HG02884 (cell line): Measurements from ENCODE around the gene CC2D1A.

Experiments used
- ATAC-seq: cut with Tn5 transposase; IDR thresholded peaks from one replicate; pipeline ENCODE4 v1.9.1; 2021; ENCODE audit warnings: mild to moderate bottlenecking, moderate library complexity; ENCODE audit not compliant: unreplicated experiment

The CC2D1A gene

DNA sequence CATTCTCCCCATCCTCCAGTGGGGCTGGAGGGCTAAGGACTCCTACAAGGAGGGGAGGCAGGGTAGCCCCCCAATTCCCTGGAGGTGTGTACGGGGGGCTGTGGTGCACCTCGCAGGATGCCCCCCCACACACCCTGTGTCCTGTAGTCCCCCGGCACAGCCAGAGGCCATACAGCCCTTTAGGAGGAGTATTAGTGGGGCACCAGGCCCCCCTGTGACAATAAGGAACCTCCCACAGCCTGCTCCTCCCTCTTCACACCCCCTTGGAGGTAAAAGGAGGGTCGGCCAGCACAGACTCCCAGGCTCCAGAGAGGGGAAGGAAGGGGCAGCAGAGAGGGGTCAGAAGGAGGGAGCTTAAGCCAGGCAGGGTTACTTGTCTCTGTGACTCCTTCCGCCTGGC lies 29.2 kb upstream of the CC2D1A start, which contains the start of gene NANOS3:
TSS of gene NANOS3 (plus strand) at position 301 of the 400 bp plus-strand sequence. CDS start 115 bp downstream, outside the sequence.
- no peak for ATAC-seq

DNA sequence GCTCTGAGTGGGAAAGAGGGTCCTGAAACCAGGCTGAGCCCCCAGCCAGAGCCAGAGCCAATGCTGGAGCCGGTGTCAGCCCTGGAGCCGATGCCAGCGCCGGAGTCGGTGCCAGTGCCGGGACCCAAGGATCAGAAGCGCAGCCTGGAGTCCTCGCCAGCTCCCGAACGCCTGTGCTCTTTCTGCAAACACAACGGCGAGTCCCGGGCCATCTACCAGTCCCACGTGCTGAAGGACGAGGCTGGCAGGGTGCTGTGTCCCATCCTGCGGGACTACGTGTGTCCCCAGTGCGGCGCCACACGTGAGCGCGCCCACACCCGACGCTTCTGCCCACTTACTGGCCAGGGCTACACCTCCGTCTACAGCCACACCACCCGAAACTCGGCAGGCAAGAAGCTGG lies 28.7 kb upstream of the CC2D1A start:
- ATAC-seq: no peak

- peak; percentile 66 for ATAC-seq
Observed at GRCh38 chr19:13880059-13881043, 25.6 kb upstream of the CC2D1A start.

DNA sequence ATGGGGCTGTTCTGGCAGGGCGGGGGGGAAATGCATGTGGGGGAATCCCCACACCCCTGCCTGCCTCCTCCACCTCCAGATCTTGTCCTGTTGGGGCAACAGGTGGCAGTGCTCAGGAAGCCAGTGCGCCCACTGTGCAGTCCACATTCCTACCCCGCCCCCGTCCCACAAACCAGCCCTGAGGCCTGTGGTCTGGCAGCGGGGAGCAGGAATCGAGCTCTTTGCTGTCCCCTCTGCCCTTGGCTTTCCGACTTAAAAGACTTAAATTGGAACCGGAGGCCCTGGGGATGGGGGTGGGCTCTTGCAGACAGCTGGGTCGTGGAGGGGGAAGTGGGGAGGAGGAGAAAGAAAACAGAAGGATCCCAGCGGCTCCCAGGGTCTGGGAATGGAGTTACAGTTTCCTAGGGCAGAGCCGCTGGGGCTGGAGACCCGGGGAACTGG lies 24.7 kb upstream of the CC2D1A start:
- no peak for ATAC-seq

GRCh38 chr19:13881692-13882418 lies 24.1 kb upstream of the CC2D1A start:
- no peak for ATAC-seq

- no peak for ATAC-seq
Observed at GRCh38 chr19:13882419-13882795, 23.6 kb upstream of the CC2D1A start.

GRCh38 chr19:13882836-13883235 lies 23.2 kb upstream of the CC2D1A start:
- no peak for ATAC-seq

DNA sequence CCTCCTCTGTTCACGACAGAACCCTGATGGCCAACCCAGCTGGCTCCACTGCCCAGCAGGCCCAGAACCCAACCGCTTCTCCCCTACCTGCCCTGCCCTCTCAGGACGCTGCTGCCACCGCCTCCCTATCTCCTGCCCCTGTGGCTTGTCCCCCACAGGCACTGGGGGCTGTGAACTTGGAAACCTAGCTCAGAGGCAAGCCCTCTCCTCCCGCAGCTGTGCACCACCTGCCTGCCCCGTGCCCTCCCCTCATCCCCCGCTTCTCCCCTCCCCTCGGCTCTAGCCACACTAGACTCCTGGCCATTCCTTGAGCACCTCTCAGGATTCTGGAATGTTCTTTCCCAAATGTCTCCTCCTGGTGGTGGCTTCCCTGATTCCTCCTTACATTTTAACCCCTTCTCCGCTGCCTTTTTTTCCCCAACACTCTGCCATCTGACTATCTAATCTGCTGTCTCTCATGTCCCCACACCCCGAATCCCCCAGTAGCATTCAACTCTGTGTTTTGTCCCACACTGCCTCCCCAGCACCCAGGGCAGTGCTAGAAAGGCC lies 22.4 kb upstream of the CC2D1A start:
- ATAC-seq: no peak

DNA sequence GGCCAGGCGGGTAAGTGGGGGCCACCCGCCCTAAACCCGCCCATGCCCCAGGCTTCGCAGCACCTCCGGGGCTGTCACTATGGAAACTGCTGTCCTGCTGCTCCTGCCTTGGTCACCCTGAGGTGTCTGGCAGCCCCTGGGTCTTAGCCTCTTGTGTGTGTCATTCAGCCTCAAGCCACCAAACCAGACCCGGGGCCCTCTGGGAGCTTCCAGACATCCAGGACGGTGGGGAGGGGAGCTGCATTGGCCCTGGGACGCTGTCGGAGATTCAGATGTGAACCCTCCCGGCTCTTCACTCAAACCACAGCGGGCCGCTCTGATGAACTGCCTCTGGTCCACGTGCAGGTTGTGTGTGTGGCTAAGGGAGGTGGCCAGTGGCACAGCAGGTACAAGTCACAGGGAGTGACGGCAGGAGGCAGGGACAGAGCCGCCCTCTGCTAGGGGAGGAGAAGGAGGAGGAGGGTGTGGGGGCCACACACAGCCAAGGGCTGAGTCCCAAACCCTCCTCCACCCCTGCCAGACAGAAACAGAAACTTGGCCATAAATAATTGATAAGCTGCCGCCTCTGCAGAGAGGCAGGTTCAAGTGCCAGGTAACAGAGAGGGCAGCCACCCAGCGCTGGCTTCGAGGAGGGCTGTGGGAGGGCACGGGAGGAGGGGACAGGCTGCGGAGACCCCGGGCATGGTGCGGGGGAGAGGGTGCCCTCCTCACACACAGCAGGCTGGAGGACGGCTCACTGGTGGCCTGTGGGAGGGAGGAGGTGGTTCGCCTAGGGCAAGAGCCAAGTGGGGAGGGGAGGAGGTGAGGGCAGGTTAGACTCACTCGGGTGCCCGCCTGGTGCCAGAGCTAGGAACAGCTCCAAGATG lies 21.0 kb upstream of the CC2D1A start:
- no peak for ATAC-seq

DNA sequence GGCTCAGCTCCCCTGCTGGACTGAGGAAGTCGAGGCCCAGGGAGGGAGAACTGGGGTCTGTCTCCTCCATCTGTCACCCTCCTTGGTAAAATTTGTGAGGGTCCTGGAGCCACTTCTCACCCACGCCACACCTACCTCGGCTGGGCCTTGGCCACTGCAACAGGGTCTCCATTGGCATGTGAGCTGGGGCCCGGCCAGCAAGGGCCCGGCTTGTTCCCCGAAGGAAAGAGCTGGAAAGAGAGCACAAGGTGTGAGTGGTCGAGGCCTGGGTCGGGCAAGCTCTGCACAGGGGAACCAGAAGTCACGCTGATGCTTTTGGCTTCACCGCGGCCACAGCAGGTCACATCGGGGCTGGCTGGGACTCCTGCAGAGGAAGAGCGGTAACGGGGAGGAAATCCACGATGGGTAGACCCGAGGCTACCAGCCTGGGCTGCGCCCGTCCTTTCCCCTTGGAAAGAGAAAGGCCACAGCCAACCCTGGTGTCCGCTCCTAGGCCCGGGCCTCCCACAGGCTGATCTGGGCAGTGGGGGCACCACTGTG lies 20.1 kb upstream of the CC2D1A start:
- no peak for ATAC-seq

DNA sequence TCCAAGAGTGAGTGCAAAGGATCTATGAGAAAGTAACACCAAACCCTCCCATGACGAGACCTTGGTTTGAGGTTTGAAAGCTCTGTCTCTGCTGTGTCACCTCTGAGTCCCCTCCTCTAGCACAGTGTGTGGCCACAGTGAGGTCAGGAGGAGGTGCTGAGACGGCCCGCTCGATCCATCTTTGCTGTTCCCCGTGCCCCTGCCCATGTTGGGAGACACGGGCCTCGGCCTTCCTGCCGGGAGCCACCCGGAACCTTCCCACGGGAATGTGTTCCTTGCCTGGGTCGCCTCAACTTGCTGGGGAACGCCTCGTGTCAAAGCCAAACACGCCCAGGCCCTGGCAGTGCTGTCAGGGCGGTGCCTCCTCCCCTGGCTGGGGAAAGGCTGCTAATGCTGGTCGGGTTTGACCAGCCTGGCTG lies 19.0 kb upstream of the CC2D1A start:
- ATAC-seq: no peak

GRCh38 chr19:13887517-13887916 lies 18.5 kb upstream of the CC2D1A start:
- no peak for ATAC-seq

GRCh38 chr19:13888281-13888680 lies 17.7 kb upstream of the CC2D1A start:
- no peak for ATAC-seq

DNA sequence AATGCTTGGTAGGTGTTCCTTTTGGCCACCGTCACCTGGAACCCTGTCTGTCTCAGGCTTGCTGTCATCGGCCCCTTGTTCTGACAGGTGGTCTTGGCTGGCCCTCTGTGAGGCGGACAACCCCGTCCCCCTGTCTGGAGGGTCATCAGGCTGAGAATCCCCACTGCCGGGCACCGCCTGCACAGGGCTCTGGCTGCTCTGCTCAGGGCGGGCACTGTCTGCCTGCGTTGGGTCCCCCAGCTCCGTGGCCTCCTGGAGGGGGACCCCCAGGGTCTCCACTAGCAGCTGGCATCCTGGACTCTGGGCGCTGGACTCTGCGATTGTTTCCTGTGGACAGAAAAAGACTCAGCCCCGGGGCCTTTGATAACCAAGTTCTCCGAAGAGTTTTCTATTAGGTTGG lies 15.9 kb upstream of the CC2D1A start:
- no peak for ATAC-seq

DNA sequence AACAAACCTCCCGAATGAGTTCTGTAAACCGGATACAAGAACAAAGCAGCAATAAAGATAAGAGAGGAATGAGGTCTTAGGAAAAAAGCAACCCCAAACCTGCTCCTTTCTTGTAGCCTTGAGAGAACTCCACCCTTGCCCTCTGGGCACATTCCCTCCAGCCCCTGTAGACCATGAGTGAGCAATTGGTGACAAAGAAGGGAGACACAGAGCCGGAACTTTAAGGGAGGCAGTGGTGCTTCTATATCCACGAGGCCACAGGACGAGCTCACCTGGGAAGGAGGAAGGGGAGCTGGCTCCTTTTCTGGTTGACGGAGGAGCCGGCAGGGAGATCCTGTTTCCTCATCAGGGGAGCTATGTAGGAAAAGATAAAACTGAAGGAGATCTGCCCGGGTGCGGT lies 13.1 kb upstream of the CC2D1A start:
- ATAC-seq: no peak

- no peak for ATAC-seq
Observed at GRCh38 chr19:13894552-13894951, 11.4 kb upstream of the CC2D1A start.

GRCh38 chr19:13896227-13896626 lies 9.8 kb upstream of the CC2D1A start:
- no peak for ATAC-seq

GRCh38 chr19:13899393-13899792 lies 6.6 kb upstream of the CC2D1A start:
- ATAC-seq: no peak

DNA sequence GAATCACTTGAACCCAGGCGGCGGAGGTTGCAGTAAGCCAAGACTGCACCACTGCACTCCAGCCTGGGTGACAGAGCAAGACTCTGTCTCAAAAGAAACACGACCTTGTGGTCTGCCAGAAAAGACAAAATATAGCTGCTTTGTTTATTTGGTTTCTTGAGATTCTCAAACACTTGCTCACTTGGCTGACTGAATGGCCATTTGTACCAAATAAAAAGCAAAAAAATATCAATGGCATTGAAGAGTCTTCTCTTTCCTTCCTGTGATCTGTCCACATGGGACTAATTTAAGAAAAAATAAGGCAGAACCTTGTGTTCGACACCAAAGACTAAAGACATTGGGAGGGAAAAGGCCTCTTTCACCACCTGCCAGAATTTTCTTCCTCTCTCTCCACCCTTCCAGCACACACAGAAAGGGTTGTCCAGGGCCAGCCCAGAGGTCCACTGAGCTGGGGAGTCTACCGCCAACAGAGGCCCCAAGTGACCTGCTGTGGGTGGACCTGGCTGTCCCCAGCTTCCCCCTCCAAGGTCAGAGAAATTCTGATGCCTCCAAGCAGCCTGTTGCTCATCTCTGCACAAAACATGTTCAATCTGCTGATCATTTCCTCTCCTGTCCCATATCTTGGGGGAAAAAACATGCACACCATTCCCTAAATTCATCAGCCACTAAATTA lies 6.0 kb upstream of the CC2D1A start:
- no peak for ATAC-seq
